NCI-H510A (cell line): ENCODE results near the gene C1orf52.
"Not testable (repeated sequence)": the region's sequence is repeated elsewhere in the genome, so short reads cannot be mapped to it uniquely, and the experiment has no call there.

Experiments
- DNase-seq: peaks from one replicate; lab custom pipeline; 2025; lab: John Stamatoyannopoulos, UW

C1orf52 gene

DNA sequence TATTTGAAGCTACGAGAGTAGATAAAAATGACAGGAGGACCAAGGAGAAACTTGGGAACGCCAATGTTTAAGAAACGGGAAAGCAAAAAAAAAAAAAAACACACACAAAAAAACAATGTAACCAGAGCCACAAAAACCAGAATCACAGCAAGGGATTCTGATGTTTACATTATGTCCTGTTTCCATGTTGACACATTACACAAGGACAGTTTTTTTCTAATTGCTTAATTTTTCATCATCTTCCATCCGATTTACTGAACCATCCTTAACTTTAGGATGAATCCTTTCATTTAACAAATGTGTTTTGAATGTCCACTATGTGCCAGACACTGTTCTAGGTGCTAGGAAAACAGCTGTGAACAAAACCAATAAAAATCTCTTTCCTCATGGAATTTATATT, 18.3 kb upstream of the C1orf52 start:
- DNase-seq = no peak

DNA sequence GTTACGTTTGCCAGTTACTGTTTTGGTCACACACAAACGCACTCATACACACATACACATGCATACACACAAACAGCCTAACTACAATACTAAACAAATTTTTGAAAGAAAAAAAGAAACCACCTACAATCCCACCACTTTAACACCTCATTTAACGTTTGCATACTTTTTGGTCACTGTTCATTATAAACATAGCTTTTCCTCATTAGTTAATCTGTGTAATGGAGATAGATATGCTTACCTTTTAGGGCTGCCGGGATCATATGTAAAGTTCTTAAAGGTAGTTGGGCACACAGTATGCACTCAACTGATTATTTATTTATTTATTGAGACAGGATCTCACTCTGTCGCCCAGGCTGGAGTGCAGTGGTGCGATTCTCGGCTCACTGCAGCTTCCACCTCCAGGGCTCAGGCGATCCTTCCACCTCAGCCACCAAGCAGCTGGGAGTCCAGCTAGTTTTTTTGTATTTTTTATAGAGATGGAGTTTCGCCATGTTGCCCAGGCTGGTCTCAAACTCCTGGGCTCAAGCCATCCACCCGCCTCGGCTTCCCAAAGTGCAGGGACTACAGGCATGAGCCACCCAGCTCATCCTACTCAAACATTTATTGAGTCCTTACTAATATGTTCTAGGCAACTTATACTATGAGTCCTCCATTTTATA, 17.6 kb upstream of the C1orf52 start:
- no peak for DNase-seq

DNA sequence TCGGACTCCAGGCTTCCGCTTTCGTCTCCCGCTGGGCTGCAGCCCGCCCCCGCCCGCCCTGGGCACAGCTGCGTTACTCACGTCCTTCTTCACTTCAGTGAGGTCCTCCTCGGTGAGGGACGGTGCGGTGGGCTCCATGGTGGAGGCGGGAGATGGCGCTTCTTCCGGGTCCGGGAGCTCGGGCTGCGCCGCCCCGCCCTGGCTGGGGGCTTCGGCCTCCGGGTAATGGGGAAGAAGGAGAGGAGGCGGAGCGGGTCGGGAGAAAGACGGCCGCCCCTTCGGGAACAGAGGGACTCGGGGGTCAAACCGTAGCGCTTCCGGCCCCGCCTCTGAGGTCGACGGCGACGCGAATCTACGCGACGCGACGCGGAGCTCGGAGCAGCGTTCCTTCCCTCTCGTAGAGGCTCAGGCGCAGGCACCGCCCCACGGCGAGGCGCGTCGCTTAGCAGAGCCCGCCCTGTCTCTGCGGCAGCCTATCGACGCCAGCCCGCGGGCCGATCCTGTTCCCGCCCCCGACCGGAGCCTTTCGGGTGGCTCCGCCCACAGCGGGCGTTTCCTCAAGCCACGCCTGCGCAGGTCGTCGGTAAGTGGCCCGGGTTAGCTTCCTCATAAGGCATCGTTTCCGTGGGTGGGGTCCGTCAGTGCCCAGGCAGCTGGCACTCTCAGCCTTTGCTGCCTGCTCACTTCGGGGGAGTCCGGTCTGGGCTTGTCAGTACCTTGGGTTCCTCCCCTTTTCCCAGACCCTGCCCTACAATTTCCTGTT, 16.9 kb upstream of the C1orf52 start, which contains the start of gene BCL10:
Gene BCL10 (minus strand): TSS at position 418 of the 763 bp plus-strand sequence. CDS start 280 bp downstream, at position 138.
- peak; percentile 100 for DNase-seq

DNA sequence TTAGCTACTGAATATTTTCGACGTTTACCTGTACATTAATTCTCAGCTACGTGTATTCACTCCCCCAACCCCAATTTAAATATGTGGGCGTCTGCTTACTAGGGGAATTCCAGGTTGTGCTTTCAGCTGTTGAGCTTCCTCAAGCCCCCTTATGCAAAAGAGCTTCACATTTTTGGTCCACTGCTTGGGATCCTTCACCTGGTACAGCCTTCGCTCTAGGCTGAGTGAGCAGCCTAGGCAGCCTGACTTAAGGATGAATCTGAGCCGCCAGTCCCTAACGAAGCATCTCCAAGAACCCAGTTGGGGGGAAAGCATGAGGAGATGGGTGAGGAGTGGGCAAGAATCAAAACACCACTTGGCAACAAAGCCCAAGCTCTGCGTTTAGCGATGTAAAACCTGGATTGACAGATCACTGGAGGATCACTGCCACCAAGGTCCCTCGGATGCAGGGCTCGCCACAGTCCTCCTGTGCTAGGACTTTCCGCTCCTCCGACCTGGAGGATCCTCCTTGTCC, 16.3 kb upstream of the C1orf52 start:
- no peak for DNase-seq

DNA sequence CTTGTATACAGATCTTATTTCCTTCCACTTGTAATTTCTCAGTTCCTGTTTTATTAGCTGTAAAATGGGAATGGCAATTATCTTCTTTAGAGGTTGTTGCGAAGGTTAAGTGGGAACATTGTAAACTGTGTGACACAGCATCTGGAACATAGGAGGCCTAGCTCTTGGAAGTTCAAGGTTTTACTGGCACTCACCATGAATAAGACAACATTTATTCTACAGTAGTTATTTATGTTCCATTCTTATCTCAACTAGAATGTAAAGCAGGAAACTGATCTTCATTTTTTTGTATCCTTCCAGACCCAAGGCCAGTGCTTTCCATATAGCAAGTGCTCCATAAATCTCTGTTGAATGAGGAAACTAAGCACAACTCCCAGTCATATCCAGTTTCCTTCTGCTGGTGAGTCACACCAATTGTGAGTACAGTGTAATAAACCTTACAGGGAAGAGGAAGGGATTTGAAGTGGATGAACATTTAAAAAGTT, 15.5 kb upstream of the C1orf52 start:
- peak; percentile 21 for DNase-seq

DNA sequence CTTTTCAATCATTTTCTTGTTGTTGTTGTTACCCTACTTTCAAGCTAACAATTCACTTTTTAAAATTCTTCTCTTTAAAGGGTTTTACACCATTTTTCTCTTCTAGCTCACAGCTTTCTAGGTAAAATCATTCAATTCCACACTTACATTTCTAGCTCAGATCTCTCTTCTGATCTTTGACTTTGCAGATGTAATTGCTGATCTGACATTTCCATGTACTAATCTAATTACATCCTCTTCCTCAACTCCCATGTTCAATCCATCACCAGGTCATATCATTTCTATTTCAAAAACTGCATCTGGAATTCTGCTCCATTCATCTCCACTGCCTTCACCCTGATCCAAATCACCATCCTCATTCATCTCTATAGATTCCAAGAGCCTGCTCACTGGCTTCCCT, 13.9 kb upstream of the C1orf52 start:
- DNase-seq = no peak

DNA sequence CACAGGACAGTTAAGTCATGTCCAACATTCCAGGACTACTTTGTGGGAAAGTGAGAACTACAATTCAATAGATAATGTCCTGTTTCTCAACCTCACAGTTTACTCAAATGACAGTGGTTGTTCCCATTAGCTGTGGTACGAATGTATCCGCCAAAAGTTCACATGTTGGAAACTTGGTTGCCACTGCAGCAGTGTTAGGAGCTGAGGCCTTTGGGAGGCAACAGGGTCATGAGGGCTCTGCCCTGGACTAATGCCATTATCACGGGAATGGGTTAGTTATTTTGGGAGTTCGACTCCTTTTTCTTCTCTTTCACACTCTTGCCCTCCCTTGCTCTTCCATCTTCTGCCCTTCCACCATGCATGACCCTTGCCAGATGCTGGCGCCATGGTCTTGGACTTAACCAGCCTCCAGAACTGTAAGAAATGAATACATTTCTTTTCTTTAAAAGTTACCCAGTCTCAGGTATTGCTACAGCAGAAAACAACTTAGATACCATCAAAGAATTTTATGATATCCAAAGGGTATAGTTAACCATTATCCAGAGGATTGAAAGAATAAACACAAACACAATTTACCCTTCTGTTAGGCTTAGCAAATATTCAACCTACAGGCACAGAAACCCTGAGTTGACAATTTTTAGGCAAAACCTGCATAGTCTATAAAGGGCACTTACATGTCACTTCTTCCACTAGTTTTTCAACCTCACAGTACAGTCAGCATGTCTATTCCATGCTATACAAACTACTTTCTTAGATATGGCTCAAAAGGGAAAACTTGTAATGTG, 9.5 kb upstream of the C1orf52 start:
- DNase-seq = no peak

DNA sequence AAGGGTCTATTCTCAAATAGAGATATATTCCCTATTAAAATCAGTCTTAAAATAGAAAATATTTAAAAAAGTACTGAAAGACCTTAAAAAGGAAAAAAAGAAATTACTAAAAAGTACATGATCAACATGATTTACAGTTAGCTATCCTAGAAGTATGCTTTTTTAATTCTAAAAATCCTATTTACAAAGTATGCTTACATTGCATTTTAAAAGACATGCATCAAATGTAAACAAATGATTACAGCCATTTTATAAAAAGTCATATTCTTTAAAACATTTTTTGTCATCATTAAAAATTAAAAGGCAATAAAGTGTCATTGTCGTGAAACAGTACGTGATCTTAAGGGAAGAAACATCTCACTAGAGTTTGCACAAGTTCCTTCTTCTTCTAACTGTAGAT, 7.9 kb upstream of the C1orf52 start:
- no peak for DNase-seq

DNA sequence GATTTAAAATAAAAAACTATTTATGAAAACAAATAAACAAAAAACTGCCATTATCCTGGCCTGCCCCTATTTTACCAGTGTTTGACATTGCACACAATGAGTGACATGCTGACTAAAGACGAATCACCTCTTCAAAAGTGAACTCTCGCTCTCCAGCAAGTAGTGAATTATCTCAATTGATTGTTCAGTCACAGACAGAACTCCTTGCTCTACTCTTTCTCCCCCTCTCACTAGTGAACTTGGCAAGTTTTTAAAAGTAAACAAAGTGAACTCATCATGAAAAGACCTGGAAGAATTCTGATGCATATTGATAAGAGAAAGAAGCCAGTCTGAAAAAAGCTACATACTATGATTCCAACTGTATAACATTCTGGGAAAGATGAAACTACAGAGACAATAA, 4.7 kb upstream of the C1orf52 start:
- no peak for DNase-seq

DNA sequence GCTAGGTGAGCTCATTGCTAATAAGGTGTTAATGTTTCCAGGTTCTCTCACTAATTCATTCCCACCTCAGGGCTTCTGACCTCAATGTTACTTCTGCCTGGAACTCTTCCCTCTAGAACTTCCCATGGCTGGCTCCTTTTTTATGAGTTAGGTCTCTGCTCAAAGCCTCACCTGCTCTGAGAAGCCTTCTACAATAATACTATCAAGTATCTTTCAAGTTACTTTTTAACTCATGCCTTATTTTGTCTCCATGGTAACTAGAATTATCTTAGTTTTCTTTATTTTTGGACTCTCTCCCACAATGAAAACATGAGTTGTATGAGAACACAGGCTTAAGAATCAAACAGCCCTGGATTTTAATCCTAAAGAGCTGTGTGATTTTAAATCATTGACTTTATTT, 3.5 kb upstream of the C1orf52 start:
- no peak for DNase-seq

DNA sequence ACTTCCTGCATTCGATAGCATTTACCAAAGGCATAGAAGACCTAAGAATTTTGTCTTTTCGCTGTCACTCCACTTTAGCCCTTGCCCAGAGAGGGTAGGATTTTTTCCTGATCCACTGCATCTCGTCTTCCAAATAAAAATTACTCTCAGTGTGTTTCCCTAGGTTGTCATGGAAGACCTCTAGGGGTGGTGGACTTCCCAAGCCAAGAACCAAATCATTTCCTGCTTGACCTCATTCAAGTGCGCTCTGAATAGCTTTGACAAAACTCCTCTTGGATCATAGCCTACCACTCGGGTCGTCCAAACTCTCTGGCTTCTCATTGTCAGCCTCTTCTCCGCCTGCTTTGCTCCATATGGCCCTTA, 431 bp upstream of the C1orf52 start:
- no peak for DNase-seq

DNA sequence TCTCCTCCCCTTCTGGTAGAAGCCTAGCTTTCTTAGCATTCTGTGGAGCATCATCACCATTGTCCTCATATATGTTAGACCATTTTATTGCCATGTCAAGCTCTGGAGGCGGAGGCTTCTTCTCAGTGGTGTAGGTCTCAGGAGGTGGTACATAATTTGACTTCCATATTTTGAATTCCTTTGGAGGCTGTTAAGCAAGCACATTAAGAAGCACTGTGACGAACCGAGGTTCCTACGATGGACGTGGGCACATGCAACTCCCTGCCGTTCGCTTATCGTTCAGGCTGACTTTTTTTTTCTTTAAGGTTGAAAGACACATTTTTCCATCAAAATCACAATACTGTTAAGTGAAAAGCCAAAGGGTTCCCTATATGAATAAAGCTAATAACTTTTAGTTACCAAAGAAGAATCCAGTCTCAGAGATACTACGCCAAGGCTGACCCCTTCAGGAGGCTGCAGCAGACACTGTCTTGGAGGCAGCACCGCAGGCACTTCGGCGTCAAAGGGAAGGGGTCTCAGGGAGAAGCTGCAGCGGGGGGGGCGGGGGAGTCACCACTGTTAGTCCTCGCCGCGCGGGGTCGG, 835 bp downstream of the C1orf52 start:
- DNase-seq = no peak

DNA sequence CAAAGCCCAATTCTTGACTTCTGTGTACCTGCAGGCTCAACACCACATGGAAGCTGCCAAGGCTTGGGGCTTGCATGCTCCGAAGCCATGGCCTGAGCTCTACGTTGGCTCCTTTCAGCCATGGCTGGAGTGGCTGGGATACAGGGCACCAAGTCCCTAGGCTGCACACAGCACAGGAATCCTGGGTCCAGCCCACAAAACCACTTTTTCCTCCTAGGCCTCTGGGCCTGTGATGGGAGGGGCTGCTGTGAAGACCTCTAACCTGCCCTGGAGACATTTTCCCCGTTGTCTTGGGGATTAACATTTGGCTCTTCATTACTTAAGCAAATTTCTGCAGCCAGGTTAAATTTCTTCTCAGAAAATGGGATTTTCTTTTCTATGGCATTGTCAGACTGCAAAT, 10.4 kb downstream of the C1orf52 start:
- DNase-seq = not testable (repeated sequence)

DNA sequence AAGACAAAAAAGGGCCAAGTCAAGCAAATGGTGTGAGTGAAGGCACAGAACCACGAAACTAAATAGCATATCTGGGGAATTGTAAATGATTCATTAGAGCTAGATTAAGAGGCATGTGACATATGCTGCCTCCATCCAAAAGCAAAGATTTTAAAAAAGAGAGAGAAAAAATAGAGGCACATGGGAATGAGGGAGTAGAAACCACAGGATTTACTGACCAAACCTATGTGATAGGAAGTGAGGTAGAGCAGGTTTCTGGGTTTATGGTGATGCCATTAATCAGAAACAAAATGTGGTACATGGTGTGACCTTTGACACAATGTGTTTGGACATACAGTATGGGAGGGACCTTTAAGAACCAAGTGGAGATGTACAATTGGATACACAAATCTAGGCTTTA, 13.6 kb downstream of the C1orf52 start:
- DNase-seq = no peak

DNA sequence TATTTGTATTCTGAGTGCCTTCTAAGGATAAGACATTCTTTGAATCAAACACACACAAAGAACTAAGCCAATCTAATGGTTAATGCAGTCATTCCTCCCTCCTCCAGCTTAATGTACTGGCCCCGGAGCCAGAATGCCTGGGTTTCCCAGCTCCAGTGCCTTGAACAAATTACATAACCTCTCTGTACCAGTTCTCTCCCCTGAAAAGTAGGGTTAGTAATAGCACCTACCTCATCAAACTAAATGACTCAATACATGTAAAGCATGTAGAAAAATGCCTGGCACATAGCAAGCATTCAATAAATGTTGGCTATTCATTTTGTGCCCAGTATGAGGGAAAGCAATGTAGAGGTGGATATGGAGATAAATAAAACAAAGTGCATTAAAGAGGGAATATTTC, 14.0 kb downstream of the C1orf52 start:
- DNase-seq = no peak

DNA sequence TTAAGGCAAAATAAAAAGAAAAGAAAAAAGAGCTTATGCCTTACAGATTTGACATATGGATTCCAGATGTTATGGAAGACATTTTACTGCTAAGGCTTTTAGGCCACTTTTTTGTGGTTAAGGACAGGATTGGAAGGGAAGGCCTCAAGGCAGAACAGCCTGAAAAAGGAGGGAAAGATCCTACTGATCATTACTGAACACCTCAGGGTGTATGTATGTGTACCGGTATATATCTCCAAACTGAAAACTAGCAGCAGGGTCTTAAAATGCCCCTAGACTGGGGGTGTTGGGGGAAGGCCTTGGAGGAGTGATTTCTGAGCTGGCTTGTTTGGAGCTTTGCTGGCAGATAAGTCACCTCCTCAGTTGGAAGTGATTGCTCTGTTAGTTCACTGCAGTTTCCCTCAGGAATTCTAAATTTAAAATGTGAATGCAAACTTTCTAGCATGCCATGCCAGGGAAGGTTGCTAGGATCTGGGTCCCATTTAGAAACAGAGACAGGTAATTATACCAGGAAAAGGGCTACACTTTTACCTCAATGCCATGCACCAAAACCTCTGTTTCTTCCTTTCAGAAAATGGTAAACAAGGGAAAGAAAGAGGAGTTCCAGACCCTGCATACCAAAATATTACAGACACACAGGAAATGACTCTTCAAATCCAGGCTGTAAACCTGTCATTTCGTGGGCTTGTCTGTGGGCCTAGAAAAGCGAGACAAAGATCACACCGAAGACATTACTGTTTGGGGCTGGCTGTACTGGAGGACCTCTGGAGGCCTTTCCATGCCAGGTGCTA, 15.0 kb downstream of the C1orf52 start:
- no peak for DNase-seq

DNA sequence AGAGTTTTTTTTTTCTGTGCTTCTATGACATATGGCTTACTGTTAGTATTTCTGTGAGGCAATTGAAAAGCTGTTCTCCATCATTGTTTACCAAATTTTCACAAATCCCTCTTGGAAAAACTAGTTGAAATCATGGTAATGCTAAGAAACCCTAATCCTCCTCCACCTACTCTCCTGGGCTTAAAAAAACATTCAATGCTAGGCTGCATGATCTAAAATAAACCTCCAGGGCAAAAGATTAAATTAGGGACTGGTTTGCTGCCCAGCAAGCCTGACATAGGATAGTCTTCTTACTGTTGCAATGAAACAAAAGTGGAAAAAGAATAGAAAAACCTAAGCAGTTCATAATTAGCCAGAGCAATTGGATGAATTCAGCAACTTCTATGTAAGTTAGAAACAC, 16.1 kb downstream of the C1orf52 start:
- DNase-seq = no peak

DNA sequence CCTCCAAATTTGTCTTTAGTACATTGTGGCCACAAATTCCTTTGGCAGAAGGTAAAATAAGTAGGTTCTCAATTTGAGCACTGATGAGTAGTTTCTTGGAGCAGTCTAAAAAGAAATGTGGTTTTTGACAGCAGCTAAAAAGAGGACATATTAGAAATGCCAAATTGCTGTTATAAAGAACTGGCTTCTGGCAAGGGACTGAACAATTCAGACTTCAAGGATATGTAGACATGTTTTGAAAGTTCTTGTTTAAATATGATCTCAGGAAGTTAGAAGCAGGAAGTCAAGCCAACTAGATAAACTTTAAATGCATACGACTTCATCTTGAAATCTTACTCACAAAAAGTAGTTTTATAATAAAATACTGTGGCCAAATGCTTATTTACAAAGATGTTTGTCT, 18.8 kb downstream of the C1orf52 start:
- DNase-seq = no peak

DNA sequence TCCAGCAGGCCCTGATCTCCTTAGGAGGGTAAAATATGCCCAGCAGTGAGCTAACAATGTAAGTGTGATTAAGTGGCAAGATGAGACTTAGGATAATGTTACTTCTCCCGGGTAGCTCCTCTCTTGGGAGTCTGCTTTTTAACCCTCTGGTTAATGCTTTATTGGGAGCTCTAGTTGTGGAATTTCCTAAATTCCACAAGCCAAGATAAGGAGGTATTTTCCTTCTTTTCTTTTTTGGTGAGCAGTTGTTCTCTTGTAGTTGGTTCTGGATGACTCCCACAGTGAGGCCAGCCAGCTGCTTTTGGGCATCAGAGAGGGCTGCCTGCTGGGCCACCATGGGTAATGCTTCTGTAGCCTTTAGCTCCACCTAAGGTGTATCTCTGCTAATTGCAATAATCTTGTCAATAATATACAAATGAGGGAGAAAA, 19.3 kb downstream of the C1orf52 start:
- no peak for DNase-seq

DNA sequence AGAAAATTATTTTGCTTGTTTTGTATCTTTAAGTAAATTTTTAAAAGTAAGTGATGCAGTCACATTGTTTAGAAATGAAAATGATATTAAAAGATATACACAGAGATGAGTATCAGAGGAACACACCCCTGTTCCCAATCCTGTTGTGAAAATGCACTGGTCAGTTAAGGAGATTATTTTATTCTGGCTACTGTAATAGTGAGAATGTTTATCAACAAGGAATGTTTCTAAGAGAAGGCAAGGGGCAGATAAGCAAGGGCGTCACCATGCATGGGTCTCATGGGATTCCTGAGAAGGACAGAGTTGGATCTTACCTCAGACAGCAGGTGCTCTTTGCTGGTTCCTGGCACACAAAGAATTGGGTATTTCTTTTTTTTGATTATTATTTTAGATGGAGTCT, 21.8 kb downstream of the C1orf52 start:
- no peak for DNase-seq

DNA sequence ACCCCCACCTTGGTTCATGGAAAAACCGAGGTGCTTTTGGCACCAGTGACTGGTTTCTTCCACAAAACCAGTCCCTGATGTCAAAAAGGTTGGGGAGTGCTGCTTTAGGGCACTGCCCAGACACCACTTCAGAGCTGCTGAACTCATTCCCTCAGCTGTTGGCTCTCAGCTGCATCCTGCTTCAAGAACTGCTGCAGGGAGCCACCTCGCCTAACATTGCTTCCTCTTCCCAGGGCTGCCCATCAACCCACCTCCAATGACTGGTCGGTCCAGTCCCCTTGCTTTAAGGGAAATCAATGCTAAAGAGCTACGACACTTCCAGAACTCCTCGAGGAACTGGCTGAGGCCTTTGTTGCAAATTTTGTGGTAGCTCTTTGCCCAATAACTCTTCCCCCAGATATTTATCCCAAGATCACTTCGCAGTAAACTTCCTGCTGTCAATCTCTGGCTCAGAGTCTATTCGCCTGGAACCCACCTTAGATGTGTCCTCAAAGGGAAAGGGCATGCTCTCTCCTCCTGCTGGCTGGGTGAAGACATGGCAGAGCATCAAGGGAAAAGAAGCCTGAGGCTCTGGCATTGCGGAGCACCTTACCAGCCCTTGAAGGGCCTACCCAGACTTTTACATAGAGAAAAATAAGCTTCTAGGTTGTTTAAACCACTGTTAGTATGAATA, 29.0 kb downstream of the C1orf52 start:
- DNase-seq = peak; percentile 85
